T-helper 1 cell treated with Interleukin-12 subunit alpha and Interleukin-12 subunit beta and Interleukin-4 antibody, amounts not matched to agents 30 μg/mL and 1 μg/mL, for 36 hours (primary cell): ENCODE results near the gene FTH1.

ENCODE experiments used
- H3K27ac Mint-ChIP-seq: one replicate; pipeline ENCODE4 v1.8.0; 2021; ENCODE audit warnings: mild to moderate bottlenecking, mixed read lengths
- H3K27me3 Mint-ChIP-seq: one replicate; pipeline ENCODE4 v1.8.0; 2021; ENCODE audit warnings: low read depth, mixed read lengths
- H3K36me3 Mint-ChIP-seq: one replicate; pipeline ENCODE4 v1.8.0; 2021; ENCODE audit warnings: low read depth, mixed read lengths
- H3K4me1 Mint-ChIP-seq: one replicate; pipeline ENCODE4 v1.8.0; 2021; ENCODE audit warnings: low read depth, mixed read lengths
- H3K4me3 Mint-ChIP-seq: one replicate; pipeline ENCODE4 v1.8.0; 2021; ENCODE audit warnings: mild to moderate bottlenecking, moderate library complexity, mixed read lengths
- H3K9me3 Mint-ChIP-seq: one replicate; pipeline ENCODE4 v1.8.0; 2021; ENCODE audit warnings: mixed read lengths

FTH1 gene

DNA sequence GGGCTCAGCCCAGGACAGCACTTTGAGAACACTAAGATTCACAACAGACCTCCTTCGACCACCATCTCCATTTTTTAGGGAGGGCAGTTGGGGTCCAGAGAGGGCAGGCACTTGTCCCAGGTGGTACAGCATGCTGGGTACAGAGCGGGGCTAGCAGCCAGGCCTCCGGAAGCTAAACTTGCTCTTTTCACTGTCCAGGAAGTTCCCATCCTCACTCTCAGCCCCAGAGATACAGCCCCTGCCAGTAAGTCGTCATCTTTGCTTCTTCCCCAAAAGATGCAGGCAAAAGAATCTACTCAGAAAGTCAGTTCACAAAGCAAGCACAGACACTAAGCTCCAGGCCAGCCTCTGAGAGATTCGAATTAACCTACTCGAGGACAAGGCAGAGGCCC is 43.4 kb downstream of the FTH1 start:
- no peaks in the 10 kb centered on the region for H3K9me3 Mint-ChIP-seq
- peaks cover 28% of the 10 kb centered on the region for H3K27me3 Mint-ChIP-seq
- no peaks in the 10 kb centered on the region for H3K4me1 Mint-ChIP-seq
- no peaks in the 10 kb centered on the region for H3K36me3 Mint-ChIP-seq
- H3K27ac Mint-ChIP-seq = no peak overlapping the region
- H3K4me3 Mint-ChIP-seq = no peak overlapping the region

DNA sequence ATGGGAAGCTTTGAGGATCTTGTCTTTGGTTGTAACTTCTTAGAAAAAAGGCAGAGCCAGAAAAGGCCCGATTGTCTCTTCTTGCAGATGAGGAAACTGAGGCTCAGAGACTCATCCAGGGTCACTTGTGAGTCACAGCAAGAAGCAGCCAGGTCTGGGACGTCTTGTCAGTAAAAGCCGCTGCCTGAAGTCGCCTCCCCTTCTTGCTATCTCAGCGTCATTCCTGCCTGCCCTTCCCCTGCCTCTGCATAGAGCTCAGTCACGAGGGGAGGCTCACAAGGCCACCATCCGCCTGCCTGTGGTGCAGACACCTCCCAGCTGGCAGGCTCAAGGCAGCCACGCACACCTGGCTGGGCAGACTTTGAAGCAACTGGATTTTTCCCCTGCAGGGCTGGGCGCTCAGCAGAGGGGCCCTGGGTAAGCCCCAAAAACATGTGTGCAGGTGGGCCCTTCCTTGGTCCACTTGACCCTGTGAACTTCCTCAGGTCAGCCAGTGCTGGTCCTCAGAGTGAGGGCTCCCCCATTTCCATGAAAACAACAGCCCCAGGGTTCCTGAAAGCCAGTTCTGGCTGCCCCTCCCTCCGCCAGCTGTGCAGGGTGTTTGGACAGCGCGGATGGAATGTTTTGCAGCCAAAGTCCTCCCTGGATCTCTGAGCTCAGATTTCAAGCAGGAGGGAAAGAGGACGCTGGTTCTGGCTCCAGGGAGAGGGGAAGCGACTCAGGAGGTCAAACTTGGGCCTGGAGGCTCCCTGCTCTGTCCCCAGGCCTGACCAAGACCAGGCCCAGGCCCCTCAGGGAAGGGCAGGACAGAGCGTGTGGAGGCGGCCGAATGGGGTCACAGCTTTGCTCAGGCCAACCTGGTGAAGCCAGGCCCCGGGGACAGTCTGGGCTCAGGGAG is 44.0 kb downstream of the FTH1 start:
- Mint-ChIP-seq H3K27me3 (peaks cover 35% of the 10 kb centered on the region), H3K4me1 (peaks cover under 1% of the 10 kb centered on the region), H3K36me3 (no peaks in the 10 kb centered on the region), H3K9me3 (no peaks in the 10 kb centered on the region), H3K4me3 (no peak overlapping the region), H3K27ac (no peak overlapping the region)

DNA sequence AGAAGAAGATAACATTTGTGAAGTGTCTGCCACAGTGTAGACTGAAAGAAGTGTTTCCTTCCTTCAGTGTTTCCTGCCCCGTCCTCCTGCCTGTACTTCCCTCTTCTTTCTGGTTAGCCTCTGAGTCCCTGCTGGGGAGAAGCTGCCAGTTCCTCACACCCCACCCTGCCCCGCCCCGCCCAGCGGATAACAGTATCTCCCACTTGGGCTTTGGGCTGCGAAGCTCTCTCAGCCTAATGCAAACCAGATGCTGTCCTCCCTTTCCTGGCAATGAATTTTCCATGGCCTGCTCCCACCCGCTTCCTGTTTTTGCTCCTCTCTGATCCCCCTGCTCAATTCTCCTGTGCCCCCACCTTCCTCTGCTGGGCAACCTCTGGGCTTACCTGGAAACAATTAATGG is 44.9 kb downstream of the FTH1 start:
- Mint-ChIP-seq H3K36me3 (peaks cover 5% of the 10 kb centered on the region), H3K9me3 (no peaks in the 10 kb centered on the region), H3K27me3 (peaks cover 41% of the 10 kb centered on the region), H3K4me3 (no peak overlapping the region), H3K4me1 (peaks cover 9% of the 10 kb centered on the region), H3K27ac (no peak overlapping the region)

DNA sequence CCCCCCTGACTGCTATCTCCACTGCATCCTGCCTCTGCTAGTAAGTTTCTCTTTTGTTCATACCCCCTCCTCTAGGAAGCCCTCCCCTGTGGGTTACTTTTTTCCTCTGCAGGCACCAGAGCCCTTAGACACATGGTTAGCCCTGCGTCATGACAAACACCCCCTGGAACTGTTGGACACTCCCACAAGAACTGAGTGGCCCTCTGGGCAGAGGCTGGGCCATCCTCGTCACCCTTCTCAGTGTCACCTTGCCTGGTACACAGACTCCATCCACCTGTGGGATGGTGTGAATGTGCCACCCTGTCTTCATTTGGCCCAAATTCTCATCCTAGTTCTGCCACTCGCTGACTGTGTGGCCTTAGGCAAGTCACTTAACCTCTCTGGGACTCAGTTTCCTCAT is 46.0 kb downstream of the FTH1 start:
- peaks cover 9% of the 10 kb centered on the region for H3K4me1 Mint-ChIP-seq
- H3K27ac Mint-ChIP-seq = no peak overlapping the region
- H3K4me3 Mint-ChIP-seq = no peak overlapping the region
- H3K36me3 Mint-ChIP-seq = peaks cover 5% of the 10 kb centered on the region
- no peaks in the 10 kb centered on the region for H3K9me3 Mint-ChIP-seq
- H3K27me3 Mint-ChIP-seq = peaks cover 41% of the 10 kb centered on the region

DNA sequence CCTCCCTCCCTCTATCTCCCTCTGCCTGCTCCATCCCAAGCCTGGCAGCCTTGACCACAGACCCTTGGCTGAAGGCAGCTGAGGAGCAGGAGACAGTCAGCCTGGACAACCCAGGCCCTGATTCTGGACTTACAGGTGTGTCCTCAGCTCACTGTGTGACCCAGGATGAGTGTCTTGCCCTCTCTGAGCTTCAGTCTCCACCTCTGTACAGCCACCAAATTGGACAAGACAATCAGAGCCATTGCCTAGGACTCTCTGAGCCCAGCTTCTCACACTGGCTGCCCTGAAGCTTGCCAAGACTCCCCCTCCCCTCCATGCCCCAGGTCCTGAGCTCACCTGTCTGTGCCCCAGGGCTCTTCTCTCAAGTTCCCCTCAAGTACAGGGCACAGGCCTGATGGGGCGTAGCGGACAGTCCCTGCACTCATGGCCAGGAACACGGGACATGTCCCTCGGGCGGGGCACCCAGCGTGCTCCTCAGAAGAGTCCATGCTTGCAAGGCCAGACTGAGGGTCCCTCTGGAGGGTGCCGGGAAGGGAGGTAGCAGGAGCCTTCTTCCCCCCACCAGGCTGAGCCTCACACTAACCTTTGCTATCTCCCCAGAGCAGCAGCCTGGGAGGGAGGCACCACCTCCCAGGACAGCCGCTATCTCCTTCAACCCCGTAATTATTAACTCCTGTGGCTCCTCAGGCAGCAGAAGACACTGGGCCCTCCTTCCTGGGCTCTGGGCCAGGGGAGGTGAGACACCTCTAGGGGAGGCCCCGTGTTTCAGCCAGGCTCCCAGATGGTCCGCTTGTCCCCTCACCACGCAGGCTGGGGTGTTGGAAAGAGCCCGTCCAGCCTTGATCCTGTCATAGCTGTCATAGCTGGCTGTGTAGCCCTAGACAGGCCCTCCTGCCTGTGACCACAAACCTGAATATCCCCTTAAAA is 47.5 kb downstream of the FTH1 start:
- Mint-ChIP-seq H3K9me3 (no peaks in the 10 kb centered on the region), H3K27ac (no peak overlapping the region), H3K36me3 (peaks cover 5% of the 10 kb centered on the region), H3K4me1 (peaks cover 9% of the 10 kb centered on the region), H3K27me3 (peaks cover 45% of the 10 kb centered on the region), H3K4me3 (no peak overlapping the region)

DNA sequence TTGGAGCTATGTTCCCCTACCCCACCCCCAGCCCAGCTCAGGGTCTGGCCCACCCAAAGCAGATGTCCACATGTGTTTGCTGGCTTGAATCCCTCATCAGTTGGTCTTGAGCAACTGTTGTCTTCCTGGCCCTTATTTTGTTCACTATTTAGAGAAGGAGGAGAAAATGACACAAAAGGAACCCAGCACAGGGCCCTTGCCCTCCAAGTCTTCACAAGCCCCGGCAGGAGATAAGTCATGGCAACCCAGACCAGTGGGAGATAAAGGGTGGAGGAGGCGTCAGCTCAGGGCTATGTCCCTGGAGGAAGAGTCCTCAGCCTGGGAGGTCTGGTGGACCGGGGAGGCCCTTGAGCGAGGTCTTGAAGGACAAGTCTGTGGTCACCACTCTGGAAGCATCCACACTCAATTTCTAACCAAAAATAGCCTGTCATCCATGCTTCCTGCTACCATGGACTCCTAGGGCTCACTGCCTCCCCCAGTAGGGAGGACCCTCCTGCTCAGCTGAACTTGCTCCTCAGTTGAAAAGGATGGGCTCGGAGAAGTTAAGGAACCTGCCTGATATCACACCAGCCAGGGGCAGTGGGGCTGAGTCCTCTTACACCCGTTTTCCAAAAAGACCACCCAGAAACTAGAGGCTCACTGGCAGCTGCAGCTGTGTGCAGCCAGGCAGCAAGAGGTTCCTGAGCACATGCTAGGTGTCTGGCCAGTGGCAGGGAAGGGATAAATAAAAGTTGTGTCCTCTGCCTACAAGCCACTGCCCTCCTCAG is 48.3 kb downstream of the FTH1 start:
- Mint-ChIP-seq H3K4me1 (peaks cover 9% of the 10 kb centered on the region), H3K27ac (no peak overlapping the region), H3K27me3 (peaks cover 51% of the 10 kb centered on the region), H3K36me3 (peaks cover 5% of the 10 kb centered on the region), H3K9me3 (no peaks in the 10 kb centered on the region), H3K4me3 (no peak overlapping the region)

DNA sequence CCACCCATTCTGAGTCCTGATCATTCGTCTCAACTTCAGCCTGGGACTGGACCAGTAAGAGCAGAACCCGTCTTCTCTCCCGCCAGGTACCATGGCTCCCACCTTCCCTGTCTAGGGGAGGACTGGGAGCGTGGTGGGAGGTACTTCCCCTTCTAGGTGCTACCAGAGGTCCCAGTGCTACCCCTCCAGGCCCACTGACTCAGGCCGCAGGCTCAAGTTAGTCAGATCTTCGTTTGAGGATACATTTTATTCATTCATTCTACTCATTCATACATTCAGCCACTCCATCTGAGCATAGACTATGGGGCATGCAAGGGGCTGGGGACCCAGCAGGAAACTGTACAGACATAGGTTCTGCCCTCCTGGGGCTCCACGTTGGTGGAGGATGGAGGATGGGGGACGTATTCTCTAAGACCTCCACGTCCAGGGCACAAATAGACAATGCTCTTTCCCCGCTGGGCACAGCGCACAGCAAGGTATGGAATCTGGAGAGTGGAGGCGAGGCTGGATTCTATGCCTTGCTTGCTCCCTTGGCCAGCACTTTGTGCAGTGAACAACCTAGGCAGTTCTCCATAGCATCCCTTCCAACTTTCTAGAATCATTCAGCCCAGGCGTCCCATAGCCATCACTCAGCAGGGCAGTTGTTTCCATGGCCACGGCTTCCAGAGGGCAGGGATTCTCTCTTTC is 49.0 kb downstream of the FTH1 start:
- Mint-ChIP-seq H3K4me1 (peaks cover 9% of the 10 kb centered on the region), H3K36me3 (peaks cover 5% of the 10 kb centered on the region), H3K27me3 (peaks cover 57% of the 10 kb centered on the region), H3K27ac (no peak overlapping the region), H3K4me3 (peak overlapping the region; percentile 85), H3K9me3 (no peaks in the 10 kb centered on the region)

DNA sequence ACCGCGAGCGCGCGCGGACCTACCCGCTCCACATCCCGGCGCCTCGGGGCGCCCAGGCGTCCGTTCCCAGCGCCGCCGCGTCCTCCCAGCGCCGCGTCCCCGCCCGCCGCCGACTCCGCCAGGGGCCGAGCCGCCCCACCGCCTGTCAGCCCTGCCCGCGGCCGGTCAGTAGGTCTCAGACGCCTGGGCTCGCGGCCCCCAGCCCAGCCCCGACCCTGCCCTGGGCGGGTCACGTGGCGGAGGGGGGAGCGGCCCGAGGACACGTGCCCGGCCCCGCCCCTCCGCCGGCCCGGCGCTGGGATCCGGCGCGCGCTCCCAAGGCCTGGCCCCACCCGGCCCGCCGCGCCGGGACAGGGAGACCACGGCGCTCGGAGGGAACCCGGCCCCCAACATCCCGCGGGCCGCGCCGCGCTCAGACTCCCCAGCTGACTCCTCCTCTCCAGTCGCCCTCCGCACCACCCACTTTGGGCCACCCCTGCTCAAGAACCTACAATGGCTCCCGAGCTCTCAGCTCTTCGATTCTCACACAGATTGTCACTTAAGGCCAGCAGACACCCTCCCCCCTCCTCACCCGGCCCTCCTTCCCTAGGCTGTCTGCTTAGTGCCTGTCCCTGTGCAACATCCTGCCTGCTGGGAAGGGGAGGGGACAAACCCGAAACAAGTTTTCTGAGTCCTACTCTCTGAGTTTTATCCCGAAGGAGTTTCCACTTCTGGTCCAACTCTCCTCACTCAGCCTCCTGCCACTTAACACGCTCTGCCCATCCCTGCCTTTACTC is 49.9 kb downstream of the FTH1 start, which contains the start of gene RAB3IL1:
Gene RAB3IL1 (minus strand): TSS at position 233 of the 776 bp plus-strand sequence. CDS start 199 bp downstream, at position 34.
- peaks cover 5% of the 10 kb centered on the region for H3K36me3 Mint-ChIP-seq
- H3K4me1 Mint-ChIP-seq = peaks cover 9% of the 10 kb centered on the region
- no peaks in the 10 kb centered on the region for H3K9me3 Mint-ChIP-seq
- no peak within 1 kb of the TSS for H3K27ac Mint-ChIP-seq
- peak within 1 kb of the TSS; percentile 85 for H3K4me3 Mint-ChIP-seq
- H3K27me3 Mint-ChIP-seq = peaks cover 57% of the 10 kb centered on the region

DNA sequence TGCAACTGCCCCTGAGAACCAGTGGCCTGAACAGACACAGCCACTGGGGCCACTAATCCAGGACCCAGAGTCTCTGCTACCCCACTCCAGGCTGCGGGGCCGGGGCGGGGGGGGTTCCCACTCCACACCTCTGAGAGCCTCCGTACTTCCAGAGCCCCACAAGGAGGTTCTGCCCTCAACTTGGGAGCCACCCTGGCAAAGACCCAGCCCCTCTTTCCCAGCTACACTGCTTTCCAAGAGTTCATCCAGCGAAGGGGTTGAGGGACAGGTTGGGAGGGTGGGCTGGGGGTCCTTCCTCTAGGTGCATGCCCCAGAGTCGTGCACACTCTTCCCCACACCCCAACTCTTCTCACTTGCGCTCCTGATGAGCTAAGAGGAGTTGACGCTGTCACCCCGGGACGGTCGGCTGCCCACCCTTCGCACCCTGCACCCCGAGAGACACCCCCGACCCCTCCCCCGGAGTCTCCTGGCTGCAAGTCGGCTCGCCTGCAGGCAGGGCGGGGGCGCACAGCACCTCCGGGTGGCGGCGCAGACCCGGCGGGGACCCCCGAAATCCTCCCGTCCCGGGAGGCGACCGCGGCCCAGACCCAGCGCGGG is 50.6 kb downstream of the FTH1 start:
- Mint-ChIP-seq H3K4me3 (peak overlapping the region; percentile 57), H3K36me3 (peaks cover 5% of the 10 kb centered on the region), H3K9me3 (no peaks in the 10 kb centered on the region), H3K4me1 (peaks cover 11% of the 10 kb centered on the region), H3K27ac (no peak overlapping the region), H3K27me3 (peaks cover 57% of the 10 kb centered on the region)

DNA sequence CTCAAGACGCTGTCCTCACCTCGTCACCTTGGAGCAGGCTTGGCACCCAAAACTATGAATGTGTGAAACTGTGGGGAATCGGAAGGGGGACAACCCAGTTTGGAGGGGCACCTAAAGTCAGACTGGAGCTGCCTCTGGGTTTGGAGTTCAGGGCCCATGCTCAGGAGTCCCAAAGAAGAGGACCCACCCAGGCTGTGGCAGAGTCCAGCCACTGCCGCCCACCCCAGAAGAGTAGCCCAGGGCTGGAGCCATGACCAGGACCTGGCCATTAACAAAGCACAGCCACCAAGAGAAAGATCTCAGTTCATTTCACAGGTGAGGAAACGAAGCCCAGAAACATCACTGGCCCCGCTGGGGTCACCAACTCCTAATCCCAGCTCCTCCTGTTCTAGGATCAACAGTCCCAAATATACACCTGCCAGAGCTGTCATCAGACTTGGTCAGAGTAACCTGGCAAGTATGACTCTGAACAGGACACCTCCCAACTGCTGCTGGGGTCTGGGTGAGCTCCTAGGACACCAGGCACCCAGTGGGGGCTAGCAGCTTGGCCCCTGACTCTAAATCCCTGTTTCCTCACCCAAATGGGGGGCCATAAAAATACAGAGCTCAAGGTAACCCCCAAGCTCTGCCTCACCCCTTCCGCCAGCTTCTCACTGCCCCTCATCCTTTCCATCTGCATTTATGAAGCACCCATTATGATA is 52.8 kb downstream of the FTH1 start:
- no peak overlapping the region for H3K27ac Mint-ChIP-seq
- peaks cover 11% of the 10 kb centered on the region for H3K4me1 Mint-ChIP-seq
- no peak overlapping the region for H3K4me3 Mint-ChIP-seq
- H3K36me3 Mint-ChIP-seq = peaks cover 5% of the 10 kb centered on the region
- peaks cover 49% of the 10 kb centered on the region for H3K27me3 Mint-ChIP-seq
- H3K9me3 Mint-ChIP-seq = no peaks in the 10 kb centered on the region
